CD1c-positive myeloid dendritic cell (primary cell): ENCODE measurements around the gene KRTAP12-3.
"Not testable (repeated sequence)": the region's sequence is repeated elsewhere in the genome, so short reads cannot be mapped to it uniquely, and the experiment has no call there.

Source experiments
- DNase-seq: peaks from one replicate; pipeline ENCODE4 v3.0.0-alpha.2; 2016; ENCODE audit errors: extremely low spot score

Gene KRTAP12-3

DNA sequence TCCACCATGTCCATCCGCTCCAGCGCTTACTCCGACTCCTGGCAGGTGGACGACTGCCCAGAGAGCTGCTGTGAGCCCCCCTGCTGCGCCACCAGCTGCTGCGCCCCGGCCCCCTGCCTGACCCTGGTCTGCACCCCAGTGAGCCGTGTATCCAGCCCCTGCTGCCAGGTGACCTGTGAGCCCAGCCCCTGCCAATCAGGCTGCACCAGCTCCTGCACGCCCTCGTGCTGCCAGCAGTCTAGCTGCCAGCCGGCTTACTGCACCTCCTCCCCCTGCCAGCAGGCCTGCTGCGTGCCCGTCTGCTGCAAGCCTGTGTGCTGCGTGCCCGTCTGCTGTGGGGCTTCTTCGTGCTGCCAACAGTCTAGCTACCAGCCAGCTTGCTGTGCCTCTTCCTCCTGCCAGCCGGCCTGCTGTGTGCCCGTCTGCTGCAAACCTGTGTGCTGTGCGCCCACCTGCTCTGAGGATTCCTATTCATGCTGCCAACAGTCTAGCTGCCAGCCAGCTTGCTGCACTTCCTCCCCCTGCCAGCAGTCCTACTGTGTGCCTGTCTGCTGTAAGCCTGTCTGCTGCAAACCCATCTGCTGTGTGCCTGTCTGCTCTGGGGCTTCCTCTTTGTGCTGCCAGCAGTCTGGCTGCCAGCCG lies 30.4 kb upstream of the KRTAP12-3 start:
- not testable (repeated sequence) for DNase-seq

DNA sequence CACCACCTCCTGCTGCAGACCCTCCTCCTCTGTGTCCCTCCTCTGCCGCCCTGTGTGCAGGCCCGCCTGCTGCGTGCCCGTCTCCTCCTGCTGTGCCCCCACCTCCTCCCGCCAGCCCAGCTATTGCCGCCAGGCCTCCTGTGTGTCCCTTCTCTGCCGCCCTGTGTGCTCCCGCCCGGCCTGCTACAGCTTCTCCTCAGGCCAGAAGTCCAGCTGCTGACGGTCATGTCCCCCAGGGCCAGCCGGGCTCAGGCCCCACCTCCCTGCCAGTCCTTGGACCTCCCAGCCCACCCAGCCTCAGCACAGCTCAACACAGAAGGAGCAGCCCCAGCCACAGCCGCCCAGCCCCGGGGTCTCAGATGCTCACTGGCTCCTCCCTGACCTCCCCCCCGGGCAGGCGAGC lies 29.9 kb upstream of the KRTAP12-3 start:
- DNase-seq: not testable (repeated sequence)

DNA sequence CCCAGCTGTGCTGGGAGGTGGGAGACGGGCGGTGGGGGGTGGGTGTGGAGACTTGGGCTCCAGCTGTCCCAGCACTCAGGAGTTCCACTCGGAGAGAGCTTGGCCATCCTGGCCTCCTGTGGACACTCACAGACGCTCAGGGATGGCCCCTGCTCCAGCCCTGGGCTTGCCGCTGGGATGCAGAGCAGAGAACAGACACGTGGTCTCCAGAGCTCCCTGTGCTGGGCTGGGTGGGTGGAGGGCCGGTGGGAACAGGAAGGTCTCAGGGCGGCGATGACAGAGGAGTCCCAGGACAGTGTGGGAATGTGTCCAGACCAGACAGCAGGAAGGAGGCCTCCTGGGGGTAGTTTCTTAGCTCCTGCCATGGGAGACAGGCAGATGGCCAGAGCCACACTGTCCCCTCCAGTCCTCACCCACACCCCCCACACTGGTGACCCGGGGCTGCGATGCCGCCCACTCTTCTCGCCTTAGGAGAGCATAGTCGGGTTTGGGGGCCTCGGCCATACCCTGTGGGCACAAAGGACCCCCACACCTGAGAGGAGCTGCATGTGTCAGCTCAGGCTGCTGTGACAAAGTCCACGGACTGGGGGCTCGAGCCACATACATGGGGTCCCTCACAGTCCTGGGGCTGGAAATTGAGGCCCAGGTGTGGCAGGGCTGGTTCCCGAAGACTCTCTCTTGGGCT lies 28.9 kb upstream of the KRTAP12-3 start:
- no peak for DNase-seq

DNA sequence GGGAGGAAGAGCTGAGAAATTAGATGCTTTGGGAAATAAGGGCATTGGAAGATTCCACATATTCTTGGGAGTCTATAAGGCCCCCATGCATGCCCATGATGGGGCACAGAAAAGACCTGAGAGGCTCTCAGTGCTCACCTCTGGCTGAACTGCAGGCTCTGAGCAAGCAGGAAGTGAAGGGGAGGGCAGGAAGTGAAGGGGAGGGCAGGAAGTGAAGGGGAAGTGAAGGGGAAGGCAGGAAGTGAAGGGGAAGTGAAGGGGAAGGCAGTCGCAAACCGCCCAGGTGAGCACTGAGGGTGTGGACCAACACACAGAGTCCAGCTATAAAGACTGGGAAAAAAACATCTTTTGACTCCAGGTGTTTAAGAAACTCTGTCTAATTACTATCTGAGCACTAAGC lies 27.3 kb upstream of the KRTAP12-3 start:
- DNase-seq: no peak

DNA sequence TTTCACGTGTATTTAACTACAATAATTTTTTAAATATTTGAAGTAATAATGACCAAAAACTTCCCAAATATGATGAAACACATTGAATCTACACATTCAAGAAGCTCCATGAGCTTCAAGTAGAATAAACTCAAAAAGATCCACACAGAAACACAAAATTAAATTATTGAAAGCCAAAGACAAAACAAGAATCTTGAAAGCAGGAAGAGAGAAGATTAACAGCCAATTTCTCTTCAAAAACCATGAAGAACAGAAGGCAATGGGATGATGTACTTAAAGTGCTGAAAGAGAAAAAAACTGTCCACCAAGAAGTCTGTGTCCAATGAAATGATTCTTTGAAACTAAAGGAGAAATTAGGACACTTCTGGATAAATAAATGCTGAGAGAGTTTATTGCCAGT lies 25.7 kb upstream of the KRTAP12-3 start:
- DNase-seq: no peak

DNA sequence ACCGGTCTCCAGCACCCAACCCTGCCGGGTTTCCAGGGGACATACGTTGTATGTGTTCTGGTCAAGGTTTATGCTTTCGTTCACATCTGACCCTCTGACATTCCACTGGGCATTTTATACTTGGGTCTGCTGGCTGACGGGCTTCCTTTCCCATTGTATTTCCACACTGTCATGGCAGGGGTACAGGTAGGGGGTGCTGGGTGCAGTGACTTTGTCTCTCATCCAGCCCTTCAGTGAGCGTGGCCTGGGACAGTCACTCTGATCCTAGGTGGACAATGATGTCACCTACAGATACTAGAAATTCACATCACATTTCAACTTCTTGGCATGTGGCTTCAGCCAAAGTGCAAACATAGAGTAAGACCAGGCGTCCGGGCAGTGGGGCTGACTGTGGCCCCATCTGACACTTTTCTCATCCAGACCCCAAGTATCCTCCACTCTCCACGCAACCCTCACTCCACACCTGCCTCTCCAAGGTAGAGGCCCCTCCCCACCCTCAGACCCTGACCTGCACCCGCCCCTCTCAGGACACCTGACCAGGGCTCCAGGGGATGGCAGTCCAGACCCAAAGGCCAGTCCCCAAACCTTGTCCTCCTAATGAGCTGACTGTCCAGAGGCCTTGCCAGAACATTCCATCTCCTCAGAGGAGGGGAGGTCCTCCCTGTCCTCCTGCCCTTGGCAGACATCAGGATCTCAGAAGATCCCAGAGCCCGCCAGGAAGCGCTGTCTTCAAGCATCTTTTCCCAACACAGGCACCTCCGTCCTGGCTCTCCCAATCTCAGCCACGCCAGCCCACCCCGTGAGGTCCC lies 21.3 kb upstream of the KRTAP12-3 start:
- no peak for DNase-seq

DNA sequence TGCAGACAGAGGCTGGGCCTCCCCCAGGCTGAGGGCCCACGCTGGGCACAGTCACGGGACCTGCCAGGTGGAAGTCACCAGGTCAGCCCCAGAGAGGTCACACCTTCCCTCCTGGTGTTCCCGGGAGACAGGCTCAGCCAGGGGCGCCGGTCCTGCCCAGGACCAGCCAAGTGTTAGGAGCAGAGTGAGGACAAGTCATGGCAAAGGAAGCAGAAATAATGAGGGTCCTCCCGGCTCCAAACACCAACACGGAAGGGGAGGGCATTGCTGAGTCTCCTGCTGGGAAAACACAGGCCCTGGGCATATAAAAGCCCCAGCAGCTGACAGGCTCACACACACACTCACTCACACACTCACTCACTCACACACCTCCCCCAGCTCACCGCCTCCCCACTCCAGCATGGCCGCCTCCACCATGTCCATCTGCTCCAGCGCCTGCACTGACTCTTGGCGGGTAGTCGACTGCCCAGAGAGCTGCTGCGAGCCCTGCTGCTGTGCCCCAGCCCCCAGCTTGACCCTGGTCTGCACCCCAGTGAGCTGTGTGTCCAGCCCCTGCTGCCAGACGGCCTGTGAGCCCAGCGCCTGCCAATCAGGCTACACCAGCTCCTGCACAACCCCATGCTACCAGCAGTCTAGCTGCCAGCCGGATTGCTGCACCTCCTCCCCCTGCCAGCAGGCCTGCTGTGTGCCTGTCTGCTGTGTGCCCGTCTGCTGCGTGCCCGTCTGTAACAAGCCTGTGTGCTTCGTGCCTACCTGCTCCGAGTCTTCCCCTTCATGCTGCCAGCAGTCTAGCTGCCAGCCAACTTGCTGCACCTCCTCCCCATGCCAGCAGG lies 20.5 kb upstream of the KRTAP12-3 start, which contains the start of gene KRTAP10-10:
KRTAP10-10 (plus strand) TSS at position 339 of the 833 bp plus-strand sequence; CDS start at position 401, 62 bp downstream.
- no peak for DNase-seq

DNA sequence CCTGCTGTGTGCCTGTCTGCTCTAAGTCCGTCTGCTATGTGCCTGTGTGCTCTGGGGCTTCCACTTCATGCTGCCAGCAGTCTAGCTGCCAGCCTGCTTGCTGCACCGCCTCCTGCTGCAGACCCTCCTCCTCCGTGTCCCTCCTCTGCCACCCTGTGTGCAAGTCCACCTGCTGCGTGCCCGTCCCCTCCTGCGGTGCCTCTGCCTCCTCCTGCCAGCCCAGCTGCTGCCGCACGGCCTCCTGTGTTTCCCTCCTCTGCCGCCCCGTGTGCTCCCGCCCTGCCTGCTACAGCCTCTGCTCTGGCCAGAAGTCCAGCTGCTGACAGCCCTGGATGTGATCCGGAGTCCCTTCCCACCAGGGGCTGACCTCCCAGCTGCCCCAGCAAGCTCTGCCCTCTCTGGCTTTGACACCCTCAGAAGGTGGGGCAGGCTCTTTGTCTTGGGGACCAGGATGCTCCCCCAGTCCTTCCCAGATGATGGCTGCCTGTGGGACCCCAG lies 19.8 kb upstream of the KRTAP12-3 start:
- not testable (repeated sequence) for DNase-seq

DNA sequence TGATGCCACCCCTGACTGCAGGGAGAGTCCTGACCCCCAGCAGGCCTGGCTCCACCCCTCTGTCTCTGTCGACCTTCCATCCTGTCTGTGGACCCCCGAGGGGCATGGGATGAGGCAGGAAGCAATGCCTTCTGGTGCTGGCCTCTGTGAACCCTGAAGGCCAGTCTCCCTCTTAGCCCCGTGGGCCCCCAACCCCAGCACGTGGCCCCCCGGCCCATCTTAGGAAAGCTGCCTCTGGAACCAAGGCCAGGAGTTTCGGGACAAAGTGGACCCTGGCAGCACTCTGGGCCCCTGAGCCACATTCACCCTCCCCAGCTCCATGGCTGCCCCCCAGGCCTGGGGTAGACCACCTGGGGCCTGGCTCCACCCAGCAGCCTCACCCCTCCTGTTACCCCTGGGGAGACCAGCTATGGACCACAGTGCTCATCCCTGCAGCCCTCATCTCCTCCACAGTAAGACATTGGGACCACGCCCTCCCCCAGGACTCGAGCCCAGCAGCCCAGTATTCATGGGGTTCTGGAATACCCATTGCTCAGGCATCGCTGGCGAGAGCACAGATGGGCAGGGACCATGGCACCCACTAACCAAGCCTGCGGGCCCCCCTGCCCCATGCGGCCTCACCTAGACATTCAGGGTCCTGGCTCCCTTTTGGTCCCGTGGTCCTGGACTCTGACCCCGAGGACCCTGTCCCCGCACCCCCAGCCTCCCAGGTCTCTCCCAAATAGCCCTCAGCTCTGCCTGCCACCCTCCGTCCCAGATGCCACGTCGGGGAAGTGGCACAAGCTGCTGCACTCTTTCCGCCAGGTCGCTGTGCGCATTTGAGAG lies 19.0 kb upstream of the KRTAP12-3 start:
- not testable (repeated sequence) for DNase-seq

DNA sequence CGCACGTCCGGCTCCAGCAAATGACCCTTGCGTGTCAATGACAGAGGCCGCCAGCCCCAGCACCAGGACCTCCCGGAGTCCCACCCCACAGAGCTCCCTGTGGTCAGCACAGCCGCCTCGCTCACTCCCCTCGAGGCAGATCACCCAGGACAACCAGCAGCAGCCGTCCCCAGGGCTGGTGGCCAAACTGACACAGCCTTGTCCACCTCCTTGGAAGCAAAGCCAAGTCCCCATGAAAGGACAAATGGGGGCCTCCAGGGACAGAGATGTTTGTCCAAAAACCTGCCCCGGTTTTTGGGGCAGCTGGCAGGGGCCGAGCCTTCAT lies 18.4 kb upstream of the KRTAP12-3 start:
- no peak for DNase-seq

DNA sequence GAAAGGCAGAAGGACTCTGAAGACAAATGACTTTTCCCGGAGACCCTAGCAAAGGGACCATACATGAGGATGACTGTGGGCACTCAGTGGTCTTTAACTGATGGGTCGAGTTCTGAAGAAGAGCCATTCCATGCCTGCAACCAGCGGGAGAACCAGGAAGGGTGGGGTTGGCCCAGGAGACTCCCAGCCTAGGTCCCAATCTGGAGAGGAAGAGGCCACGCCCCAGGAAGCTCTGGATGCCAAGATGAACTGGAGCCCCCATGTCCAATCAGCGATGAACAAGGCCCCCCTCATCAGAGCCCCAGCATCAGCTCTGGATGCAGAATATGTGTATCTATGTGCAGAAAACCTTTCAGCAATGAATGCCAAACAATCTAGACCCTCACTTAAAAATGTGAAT lies 17.0 kb upstream of the KRTAP12-3 start:
- DNase-seq: no peak

DNA sequence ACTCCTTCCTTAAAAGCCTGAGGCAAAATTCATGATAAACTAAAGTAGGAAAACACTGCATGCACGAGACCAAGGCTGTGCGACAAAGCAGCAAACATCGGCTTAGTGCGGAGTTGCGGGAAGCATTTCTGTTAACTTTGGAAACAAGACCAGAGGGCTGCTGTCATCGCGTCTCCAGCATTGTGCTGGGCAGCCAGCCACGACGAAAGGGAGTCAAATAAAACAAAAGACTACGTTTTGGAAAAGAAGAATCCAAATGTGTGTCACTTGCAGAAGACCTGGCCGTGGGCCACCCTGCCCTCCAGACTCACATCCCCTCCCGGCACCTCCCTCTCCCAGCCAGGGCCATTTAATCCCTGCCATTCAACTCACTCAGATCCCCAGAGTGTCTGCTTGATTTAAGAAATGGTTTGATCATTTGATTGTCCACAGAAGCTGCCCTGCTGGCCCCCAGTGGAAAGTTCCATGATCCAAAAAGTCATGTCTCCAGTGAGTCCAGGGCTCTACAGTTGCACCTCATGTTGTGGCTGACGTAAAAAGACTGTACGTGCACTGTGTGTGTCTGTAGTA lies 13.9 kb upstream of the KRTAP12-3 start:
- DNase-seq: no peak

DNA sequence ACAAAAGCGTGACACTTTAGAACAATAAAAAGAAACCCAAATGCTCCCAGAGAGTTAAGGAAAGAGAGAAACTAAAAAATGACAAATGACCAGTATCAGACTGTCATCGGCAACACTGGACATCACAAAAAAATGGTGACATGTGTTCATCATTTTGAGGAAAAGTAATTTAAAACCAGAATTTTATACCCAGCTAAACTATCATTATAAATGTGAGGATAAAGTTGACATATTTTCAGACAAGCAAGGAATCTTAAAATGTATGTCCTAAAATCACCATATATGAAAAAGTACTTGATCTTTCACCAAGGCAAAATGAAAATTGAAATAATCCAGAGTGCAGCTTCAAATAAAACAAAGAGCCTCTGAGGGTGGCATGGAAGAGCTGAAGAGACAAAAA lies 12.9 kb upstream of the KRTAP12-3 start:
- DNase-seq: no peak

DNA sequence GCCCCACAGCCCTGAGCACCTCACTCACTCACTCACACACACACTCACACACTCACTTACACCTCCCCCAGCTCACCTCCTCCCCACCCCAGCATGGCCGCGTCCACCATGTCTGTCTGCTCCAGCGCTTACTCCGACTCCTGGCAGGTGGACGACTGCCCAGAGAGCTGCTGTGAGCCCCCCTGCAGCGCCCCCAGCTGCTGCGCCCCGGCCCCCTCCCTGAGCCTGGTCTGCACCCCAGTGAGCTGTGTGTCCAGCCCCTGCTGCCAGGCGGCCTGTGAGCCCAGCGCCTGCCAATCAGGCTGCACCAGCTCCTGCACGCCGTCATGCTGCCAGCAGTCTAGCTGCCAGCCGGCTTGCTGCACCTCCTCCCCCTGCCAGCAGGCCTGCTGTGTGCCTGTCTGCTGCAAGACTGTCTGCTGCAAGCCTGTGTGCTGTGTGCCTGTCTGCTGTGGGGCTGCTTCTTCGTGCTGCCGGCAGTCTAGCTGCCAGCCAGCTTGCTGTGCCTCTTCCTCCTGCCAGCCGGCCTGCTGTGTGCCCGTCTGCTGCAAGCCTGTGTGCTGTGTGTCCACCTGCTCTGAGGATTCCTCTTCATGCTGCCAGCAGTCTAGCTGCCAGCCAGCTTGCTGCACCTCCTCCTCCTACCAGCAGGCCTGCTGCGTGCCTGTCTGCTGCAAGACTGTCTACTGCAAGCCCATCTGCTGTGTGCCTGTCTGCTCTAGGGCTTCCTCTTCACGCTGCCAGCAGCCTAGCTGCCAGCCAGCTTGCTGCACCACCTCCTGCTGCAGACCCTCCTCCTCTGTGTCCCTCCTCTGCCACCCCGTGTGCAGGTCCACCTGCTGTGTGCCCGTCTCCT lies 11.1 kb upstream of the KRTAP12-3 start, which contains the start of gene KRTAP10-11:
KRTAP10-11 (plus strand) TSS at position 49 of the 856 bp plus-strand sequence; CDS start at position 94, 45 bp downstream.
- not testable (repeated sequence) for DNase-seq

DNA sequence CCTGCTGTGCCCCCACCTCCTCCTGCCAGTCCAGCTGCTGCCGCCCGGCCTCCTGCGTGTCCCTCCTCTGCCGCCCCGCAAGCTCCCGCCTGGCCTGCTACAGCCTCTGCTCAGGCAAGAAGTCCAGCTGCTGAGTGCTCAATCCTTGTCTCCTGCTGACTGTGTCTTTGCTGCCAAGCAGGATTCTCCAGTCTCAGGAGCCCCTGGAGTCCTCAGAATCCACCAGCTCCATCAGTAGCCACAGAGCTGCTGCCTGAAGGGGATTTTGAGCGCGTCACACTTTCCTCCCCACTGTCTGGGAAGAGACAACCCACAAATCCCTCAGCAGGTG lies 10.5 kb upstream of the KRTAP12-3 start:
- DNase-seq: no peak

DNA sequence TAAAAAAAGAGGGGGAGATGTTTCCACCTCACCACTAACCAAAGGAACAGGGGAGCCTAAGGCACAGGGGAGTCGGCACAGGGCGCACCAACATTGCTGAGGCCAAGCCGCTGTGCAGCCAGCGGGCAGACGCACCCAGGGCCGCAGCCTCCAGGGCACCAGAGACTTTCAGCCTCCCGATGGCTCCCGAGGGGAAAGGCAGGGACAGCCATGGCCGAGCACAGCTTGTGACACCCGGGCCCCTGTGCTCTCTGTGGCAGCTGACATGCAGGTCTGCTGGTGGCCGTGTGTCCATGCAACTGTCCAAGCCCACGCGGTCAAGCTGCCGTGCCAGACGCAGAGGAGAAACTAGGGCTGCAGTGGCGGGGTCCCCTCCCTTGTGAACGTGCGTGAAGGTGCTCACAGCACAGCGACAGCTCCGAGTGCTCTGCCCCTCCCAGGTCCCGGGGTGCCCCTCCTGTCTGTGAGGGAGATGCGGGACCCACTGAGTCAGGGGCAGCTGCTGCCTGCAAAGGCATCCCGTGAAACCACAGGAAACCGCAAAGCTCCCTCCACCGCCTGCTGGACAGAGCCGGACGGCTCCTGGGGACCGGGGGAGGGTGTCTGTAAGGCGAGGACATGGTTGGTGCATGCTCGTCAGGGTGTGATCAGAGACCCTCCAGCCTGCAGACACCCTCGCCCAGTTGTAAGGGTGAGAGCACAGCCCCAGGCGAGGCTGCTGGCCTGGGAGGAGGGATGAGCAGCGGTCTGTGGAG lies 9.0 kb upstream of the KRTAP12-3 start:
- DNase-seq: no peak

DNA sequence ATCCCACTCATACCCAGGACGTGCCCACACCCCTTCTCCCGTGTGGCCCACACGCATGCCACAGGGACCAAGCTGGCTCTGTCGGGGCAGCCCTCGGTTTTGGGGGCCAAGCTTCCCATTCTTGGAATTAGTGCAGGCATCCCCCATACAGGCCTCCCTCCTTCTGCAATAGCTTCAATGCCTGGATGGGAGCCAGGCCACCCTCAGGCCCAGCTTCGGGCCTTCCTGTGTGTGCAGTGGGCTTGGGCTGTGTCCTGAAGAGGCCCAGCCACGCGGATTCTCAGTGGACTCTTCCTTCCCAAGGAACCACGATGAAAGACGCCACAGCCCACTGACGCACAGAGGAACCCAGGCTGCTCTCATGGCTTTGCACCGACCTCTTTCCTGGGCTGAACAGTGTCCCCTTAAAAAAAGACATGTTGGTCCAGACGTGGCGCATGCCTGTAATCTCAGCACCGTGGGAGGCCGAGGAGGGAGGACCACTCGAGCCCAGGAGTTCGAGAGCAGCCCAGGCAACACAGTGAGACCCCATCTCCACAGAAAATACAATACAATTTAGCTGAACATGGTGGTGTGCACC lies 8.1 kb upstream of the KRTAP12-3 start:
- no peak for DNase-seq

DNA sequence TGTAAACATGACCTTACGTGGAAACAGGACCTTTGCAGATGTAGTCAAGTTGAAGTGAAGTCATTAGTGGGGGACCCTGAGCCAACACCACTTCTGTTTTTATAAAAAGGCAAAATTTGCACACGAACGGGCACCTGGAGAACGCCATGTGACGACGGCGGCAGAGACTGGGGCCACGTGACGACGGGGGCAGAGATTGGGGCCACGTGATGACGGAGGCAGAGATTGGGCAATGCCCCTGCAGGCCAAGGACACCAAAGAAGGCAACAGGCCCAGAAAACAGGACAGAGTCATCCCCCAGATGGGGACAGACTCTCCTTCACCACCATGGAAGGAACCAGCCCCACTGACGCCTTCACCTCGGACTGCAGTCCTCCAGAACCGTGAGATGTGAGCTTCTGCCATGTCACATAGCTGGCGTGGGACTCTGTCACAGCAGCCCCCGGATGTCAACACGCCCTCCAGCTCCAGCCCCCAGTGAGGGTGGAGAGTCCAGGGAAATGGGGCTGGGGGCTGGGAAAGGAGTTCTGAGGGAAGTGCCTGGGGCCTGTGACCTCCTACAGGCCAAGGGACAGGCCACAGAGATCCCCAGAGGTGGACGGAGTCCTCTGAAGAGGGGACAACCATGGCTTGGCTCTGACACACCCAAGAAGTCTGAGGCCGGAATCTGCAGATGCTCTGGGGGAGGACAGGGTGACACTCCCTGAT lies 7.3 kb upstream of the KRTAP12-3 start:
- DNase-seq: no peak
